Astrocyte of the cerebellum (primary cell): ENCODE data around the gene SLC22A15.

ENCODE experiments used
- DNase-seq: peaks from one replicate; pipeline ENCODE4 v3.0.0-alpha.2; 2011; ENCODE audit warnings: low read depth
- H3K4me3 ChIP-seq: 2 replicates; pipeline ENCODE4 v1.5.1; 2011; ENCODE audit warnings: mild to moderate bottlenecking, low read depth, low read length, moderate library complexity
- in situ Hi-C: cut with HindIII; loops from 2 replicates; pipeline ENCODE4 v1.10.0; 2017; ENCODE audit warnings: low sequenced_read_pairs
- TF ChIP-seq, protein P1 (sequence below): IDR thresholded peaks from 2 replicates; pipeline ENCODE4 v1.5.1; 2012; ENCODE audit warnings: low read length, low read depth, moderate library complexity, mild to moderate bottlenecking; ENCODE audit errors: missing control alignments

The SLC22A15 gene

DNA sequence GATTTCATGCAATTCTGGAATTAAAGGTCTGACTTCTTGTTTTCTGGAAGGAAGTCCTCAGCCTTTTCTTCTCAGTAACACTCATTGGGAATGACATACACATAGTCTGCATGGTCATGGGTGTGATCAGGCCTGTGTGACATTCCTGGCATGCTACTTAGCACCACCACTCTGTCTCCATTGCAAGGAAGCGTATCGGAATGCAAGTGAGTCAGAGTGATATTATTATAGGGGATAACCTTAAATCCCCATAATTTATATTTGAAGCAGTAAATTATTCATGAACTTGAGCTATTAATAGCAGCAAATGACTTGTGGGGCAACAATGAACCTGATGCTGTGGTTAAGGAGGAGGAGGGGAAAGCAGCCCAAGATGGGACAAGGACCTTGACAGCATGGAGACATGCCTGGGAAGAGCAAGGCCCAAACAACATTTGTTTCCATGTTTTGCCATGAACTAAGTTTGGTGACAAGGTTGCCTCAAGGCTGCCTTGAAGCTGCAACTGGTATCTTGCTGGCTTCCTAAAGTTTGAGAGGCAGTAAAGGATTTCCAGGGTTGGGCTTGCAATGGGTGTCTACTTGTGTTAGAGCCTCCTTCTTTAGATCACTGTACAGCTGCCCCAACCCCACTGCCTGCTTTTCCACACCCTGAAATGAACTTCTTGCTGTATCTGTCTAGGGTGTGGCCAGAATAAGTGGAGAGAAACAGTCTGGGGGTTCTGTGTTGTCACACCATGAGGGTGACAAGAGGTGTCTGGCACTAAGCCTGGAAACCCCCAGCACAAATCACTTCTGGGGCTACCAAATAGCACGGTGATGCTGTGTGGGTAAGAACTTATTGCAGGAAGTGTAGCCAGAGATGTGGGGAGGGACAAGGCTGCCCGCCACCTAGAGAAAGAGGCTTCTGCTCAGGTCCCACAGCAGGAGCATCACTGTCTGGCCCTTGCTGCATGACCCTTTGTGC, 139.4 kb downstream of the SLC22A15 start:
- TF ChIP-seq, protein P1, sequence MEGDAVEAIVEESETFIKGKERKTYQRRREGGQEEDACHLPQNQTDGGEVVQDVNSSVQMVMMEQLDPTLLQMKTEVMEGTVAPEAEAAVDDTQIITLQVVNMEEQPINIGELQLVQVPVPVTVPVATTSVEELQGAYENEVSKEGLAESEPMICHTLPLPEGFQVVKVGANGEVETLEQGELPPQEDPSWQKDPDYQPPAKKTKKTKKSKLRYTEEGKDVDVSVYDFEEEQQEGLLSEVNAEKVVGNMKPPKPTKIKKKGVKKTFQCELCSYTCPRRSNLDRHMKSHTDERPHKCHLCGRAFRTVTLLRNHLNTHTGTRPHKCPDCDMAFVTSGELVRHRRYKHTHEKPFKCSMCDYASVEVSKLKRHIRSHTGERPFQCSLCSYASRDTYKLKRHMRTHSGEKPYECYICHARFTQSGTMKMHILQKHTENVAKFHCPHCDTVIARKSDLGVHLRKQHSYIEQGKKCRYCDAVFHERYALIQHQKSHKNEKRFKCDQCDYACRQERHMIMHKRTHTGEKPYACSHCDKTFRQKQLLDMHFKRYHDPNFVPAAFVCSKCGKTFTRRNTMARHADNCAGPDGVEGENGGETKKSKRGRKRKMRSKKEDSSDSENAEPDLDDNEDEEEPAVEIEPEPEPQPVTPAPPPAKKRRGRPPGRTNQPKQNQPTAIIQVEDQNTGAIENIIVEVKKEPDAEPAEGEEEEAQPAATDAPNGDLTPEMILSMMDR: no peak
- peak; percentile 28 for DNase-seq
- in situ Hi-C loops: no loop called here
- no peak overlapping the region for H3K4me3 ChIP-seq

DNA sequence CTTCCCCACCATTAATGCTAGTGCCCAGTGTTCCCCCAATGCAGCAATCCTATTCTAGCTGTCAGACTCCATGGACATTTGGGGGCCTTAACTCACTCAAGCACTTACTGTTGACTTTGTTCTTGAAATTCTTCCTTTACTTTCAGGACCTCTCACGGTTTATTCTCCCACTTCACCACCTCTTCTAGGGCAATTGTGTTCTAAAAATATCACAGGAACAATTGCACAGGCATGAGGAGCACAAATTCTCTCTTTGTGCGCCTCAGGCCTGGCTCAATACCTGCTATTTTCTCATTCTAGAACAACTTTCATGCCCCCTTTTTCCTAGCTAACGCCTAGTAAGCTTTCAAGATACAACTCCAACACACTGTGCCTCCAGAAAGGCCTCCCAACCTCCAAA, 142.2 kb downstream of the SLC22A15 start:
- in situ Hi-C loops: no loop called here
- TF ChIP-seq, protein P1: no peak
- DNase-seq: no peak
- no peak overlapping the region for H3K4me3 ChIP-seq
